DMS114 treated with DMSO at 0.1 percent for 48 hours (cell line): ENCODE results near the gene CD209.

Experiments used
- DNase-seq: peaks from one replicate; lab custom pipeline; 2025; ENCODE audit not compliant: unreplicated experiment; lab: John Stamatoyannopoulos, UW

Gene CD209

GRCh38 chr19:7739211-7739755 is 8.1 kb downstream of the CD209 start:
- no peak for DNase-seq

- no peak for DNase-seq
Measured at GRCh38 chr19:7738023-7738422, 9.3 kb downstream of the CD209 start.

GRCh38 chr19:7737215-7737614 is 10.1 kb downstream of the CD209 start:
- DNase-seq = no peak

GRCh38 chr19:7736148-7736547 is 11.2 kb downstream of the CD209 start:
- no peak for DNase-seq

GRCh38 chr19:7734220-7735203 is 12.8 kb downstream of the CD209 start:
- no peak for DNase-seq

GRCh38 chr19:7733376-7733775 is 14.0 kb downstream of the CD209 start:
- DNase-seq = no peak

- DNase-seq = no peak
Measured at GRCh38 chr19:7732045-7732444, 15.3 kb downstream of the CD209 start, which contains the start of gene CLEC4G. Gene CLEC4G, minus strand, starts transcription at chr19:7732110. Its CDS starts 8 bp downstream, at chr19:7732102.

- no peak for DNase-seq
Measured at GRCh38 chr19:7731615-7732014, 15.7 kb downstream of the CD209 start.

- no peak for DNase-seq
Measured at GRCh38 chr19:7731218-7731595, 16.1 kb downstream of the CD209 start.

GRCh38 chr19:7730286-7731217 is 16.8 kb downstream of the CD209 start:
- DNase-seq = no peak

GRCh38 chr19:7729831-7730285 is 17.5 kb downstream of the CD209 start:
- DNase-seq = no peak

- DNase-seq = no peak
Measured at GRCh38 chr19:7729211-7729610, 18.1 kb downstream of the CD209 start.

GRCh38 chr19:7725791-7726190 is 21.5 kb downstream of the CD209 start:
- DNase-seq = no peak

GRCh38 chr19:7722231-7722651 is 25.1 kb downstream of the CD209 start:
- no peak for DNase-seq

GRCh38 chr19:7720351-7720750 is 27.0 kb downstream of the CD209 start:
- no peak for DNase-seq

- DNase-seq = no peak
Measured at GRCh38 chr19:7718668-7719067, 28.7 kb downstream of the CD209 start.

GRCh38 chr19:7716762-7717161 is 30.6 kb downstream of the CD209 start:
- no peak for DNase-seq

- DNase-seq = no peak
Measured at GRCh38 chr19:7715671-7716070, 31.7 kb downstream of the CD209 start.

GRCh38 chr19:7710616-7711015 is 36.7 kb downstream of the CD209 start:
- DNase-seq = no peak

- no peak for DNase-seq
Measured at GRCh38 chr19:7709932-7710460, 37.3 kb downstream of the CD209 start.

- DNase-seq = no peak
Measured at GRCh38 chr19:7706955-7707456, 40.3 kb downstream of the CD209 start.
